HG02642 (cell line): Measurements from ENCODE around the gene ALOXE3.
"Not testable (repeated sequence)": the region's sequence is repeated elsewhere in the genome, so short reads cannot be mapped to it uniquely, and the experiment has no call there.

Experiments used
- ATAC-seq: cut with Tn5 transposase; IDR thresholded peaks from one replicate; pipeline ENCODE4 v1.9.1; 2021; ENCODE audit warnings: mild to moderate bottlenecking; ENCODE audit not compliant: unreplicated experiment, poor library complexity

ALOXE3 gene

GRCh38 chr17:8075081-8075480, 43.2 kb downstream of the ALOXE3 start:
- no peak for ATAC-seq

- no peak for ATAC-seq
Measured at GRCh38 chr17:8074554-8074953, 43.8 kb downstream of the ALOXE3 start.

- peak; percentile 53 for ATAC-seq
Measured at GRCh38 chr17:8073627-8074484, 44.5 kb downstream of the ALOXE3 start.

GRCh38 chr17:8072729-8073461, 45.4 kb downstream of the ALOXE3 start:
- ATAC-seq = no peak

GRCh38 chr17:8072341-8072728, 46.0 kb downstream of the ALOXE3 start:
- ATAC-seq = no peak

- ATAC-seq = no peak
Measured at GRCh38 chr17:8071496-8071895, 46.8 kb downstream of the ALOXE3 start.

- ATAC-seq = no peak
Measured at GRCh38 chr17:8069587-8069860, 48.8 kb downstream of the ALOXE3 start.

- no peak for ATAC-seq
Measured at GRCh38 chr17:8068736-8069586, 49.4 kb downstream of the ALOXE3 start.

- ATAC-seq = no peak
Measured at GRCh38 chr17:8067806-8068205, 50.5 kb downstream of the ALOXE3 start.

GRCh38 chr17:8066841-8067775, 51.2 kb downstream of the ALOXE3 start:
- no peak for ATAC-seq

GRCh38 chr17:8064561-8065019, 53.7 kb downstream of the ALOXE3 start:
- ATAC-seq = no peak

GRCh38 chr17:8063761-8064534, 54.4 kb downstream of the ALOXE3 start:
- no peak for ATAC-seq

GRCh38 chr17:8062807-8063483, 55.4 kb downstream of the ALOXE3 start:
- no peak for ATAC-seq

GRCh38 chr17:8062435-8062806, 55.9 kb downstream of the ALOXE3 start:
- no peak for ATAC-seq

GRCh38 chr17:8061851-8062250, 56.5 kb downstream of the ALOXE3 start:
- ATAC-seq = not testable (repeated sequence)

- ATAC-seq = no peak
Measured at GRCh38 chr17:8060274-8060673, 58.0 kb downstream of the ALOXE3 start.

GRCh38 chr17:8059131-8059530, 59.2 kb downstream of the ALOXE3 start:
- ATAC-seq = no peak

GRCh38 chr17:8057691-8058114, 60.6 kb downstream of the ALOXE3 start:
- no peak for ATAC-seq
